Neural cell (in vitro differentiated cells): ENCODE measurements around the gene PDK1. TPM values are rescaled to one million over a fixed set of nuclear protein-coding genes. Genes with fewer than 3 reads are reported as not detected.

Experiments
- H2AFZ ChIP-seq: fragments of 200-600, 300-800 bp; sonication (generic), shearing (Covaris generic); 2 replicates; pipeline ENCODE4 v1.6.0; 2014; ENCODE audit warnings: low read depth, mild to moderate bottlenecking, antibody characterized with exemption, low read length, moderate library complexity
- H3F3A ChIP-seq: fragments of 200-600 bp; shearing (Covaris generic); 2 replicates; pipeline ENCODE4 v1.6.1; 2016; ENCODE audit warnings: mild to moderate bottlenecking, moderate library complexity, mixed read lengths, antibody characterized with exemption, low read length; ENCODE audit not compliant: insufficient read depth, poor library complexity, severe bottlenecking
- H3K27ac ChIP-seq: fragments of 200-600, 300-800 bp; sonication (generic), shearing (Covaris generic); 2 replicates; pipeline ENCODE4 v1.5.1; 2014; ENCODE audit warnings: mild to moderate bottlenecking, low read length, moderate library complexity
- H3K27me3 ChIP-seq: fragments of 300-800, 200-600 bp; sonication (generic), shearing (Covaris generic); 2 replicates; pipeline ENCODE4 v1.6.0; 2014; ENCODE audit warnings: mild to moderate bottlenecking, low read depth, low read length, moderate library complexity; ENCODE audit not compliant: insufficient read depth
- H3K36me3 ChIP-seq: fragments of 300-800, 200-600 bp; sonication (generic), shearing (Covaris generic); 2 replicates; pipeline ENCODE4 v1.5.1; 2014; ENCODE audit warnings: mild to moderate bottlenecking, antibody characterized with exemption, low read length, moderate library complexity; ENCODE audit not compliant: insufficient read depth
- H3K4me2 ChIP-seq: fragments of 300-800, 200-600 bp; sonication (generic), shearing (Covaris generic); 2 replicates; pipeline ENCODE4 v1.6.0; 2014; ENCODE audit warnings: mild to moderate bottlenecking, low read length
- H3K4me3 ChIP-seq: fragments of 300-800, 200-600 bp; sonication (generic), shearing (Covaris generic); 2 replicates; pipeline ENCODE4 v1.5.1; 2014; ENCODE audit warnings: mild to moderate bottlenecking, low read length, moderate library complexity
- H3K79me2 ChIP-seq: fragments of 200-600 bp; shearing (Covaris generic); replicated peaks from 2 replicates; pipeline ENCODE4 v1.6.0; 2014; ENCODE audit warnings: mild to moderate bottlenecking, low read length, moderate library complexity; ENCODE audit not compliant: insufficient read depth
- H3K9ac ChIP-seq: fragments of 300-800, 200-600 bp; sonication (generic), shearing (Covaris generic); 2 replicates; pipeline ENCODE4 v1.6.1; 2016; ENCODE audit warnings: mild to moderate bottlenecking, low read length, mixed read lengths
- H3K9me2 ChIP-seq: fragments of 200-600 bp; shearing (Covaris generic); 2 replicates; pipeline ENCODE4 v1.6.1; 2016; ENCODE audit warnings: mild to moderate bottlenecking, low read length, mixed read lengths; ENCODE audit not compliant: insufficient read depth
- H3K9me3 ChIP-seq: fragments of 200-600, 300-800 bp; sonication (generic), shearing (Covaris generic); 2 replicates; pipeline ENCODE4 v1.6.1; 2016; ENCODE audit warnings: mild to moderate bottlenecking, mixed run types, low read length, moderate library complexity, mixed read lengths
- H4K20me1 ChIP-seq: fragments of 200-600 bp; shearing (Covaris generic); 2 replicates; pipeline ENCODE4 v1.6.1; 2016; ENCODE audit warnings: mild to moderate bottlenecking, mixed run types; ENCODE audit not compliant: insufficient read depth
- EP300 ChIP-seq: fragments of 450-650 bp; conservative IDR thresholded peaks from 2 replicates; pipeline ENCODE4 v1.6.1; 2014; ENCODE audit warnings: antibody characterized with exemption, mild to moderate bottlenecking, moderate library complexity; ENCODE audit not compliant: poor library complexity, severe bottlenecking
- MXI1 ChIP-seq: fragments of 450-650 bp; conservative IDR thresholded peaks from 2 replicates; pipeline ENCODE4 v1.6.1; 2014; ENCODE audit warnings: antibody characterized with exemption, mild to moderate bottlenecking; ENCODE audit not compliant: poor library complexity, severe bottlenecking
- POLR2AphosphoS5 ChIP-seq: IDR thresholded peaks from 2 replicates; pipeline ENCODE4 v1.6.1; 2012
- RAD21 ChIP-seq: fragments of 450-650 bp; conservative IDR thresholded peaks from 2 replicates; pipeline ENCODE4 v1.6.1; 2014; ENCODE audit warnings: antibody characterized with exemption, mild to moderate bottlenecking, moderate library complexity
- SMC3 ChIP-seq: fragments of 450-650 bp; conservative IDR thresholded peaks from 2 replicates; pipeline ENCODE4 v1.6.1; 2014; ENCODE audit warnings: antibody characterized with exemption, mild to moderate bottlenecking, moderate library complexity; ENCODE audit not compliant: poor library complexity
- TAF1 ChIP-seq: IDR thresholded peaks from 2 replicates; pipeline ENCODE4 v1.6.1; 2012; ENCODE audit warnings: low read depth
- polyA minus RNA-seq: library from RNA; depleted of rRNA, polyadenylated mRNA; stranded (reverse); fragments of >200 nt; gene quantifications from 2 replicates; pipeline ENCODE4 v1.2.3, GENCODE V29; 2014
- polyA plus RNA-seq: library from polyadenylated mRNA; depleted of rRNA; stranded (reverse); fragments of >200 nt; gene quantifications from 2 replicates; pipeline ENCODE4 v1.2.3, GENCODE V29; 2014
- TF ChIP-seq, protein P1 (sequence below): fragments of 450-650 bp; IDR thresholded peaks from 2 replicates; pipeline ENCODE4 v1.5.1; 2014; ENCODE audit warnings: antibody characterized with exemption, mild to moderate bottlenecking, moderate library complexity; ENCODE audit not compliant: poor library complexity, severe bottlenecking
- TF ChIP-seq, protein P2 (sequence below): IDR thresholded peaks from 2 replicates; pipeline ENCODE4 v1.6.1; 2012; ENCODE audit warnings: borderline replicate concordance

The PDK1 gene
- 10.8 and 19.3 TPM in 2 replicates for polyA plus RNA-seq
- polyA minus RNA-seq, result 14.6 and 21.5 TPM in 2 replicates

DNA sequence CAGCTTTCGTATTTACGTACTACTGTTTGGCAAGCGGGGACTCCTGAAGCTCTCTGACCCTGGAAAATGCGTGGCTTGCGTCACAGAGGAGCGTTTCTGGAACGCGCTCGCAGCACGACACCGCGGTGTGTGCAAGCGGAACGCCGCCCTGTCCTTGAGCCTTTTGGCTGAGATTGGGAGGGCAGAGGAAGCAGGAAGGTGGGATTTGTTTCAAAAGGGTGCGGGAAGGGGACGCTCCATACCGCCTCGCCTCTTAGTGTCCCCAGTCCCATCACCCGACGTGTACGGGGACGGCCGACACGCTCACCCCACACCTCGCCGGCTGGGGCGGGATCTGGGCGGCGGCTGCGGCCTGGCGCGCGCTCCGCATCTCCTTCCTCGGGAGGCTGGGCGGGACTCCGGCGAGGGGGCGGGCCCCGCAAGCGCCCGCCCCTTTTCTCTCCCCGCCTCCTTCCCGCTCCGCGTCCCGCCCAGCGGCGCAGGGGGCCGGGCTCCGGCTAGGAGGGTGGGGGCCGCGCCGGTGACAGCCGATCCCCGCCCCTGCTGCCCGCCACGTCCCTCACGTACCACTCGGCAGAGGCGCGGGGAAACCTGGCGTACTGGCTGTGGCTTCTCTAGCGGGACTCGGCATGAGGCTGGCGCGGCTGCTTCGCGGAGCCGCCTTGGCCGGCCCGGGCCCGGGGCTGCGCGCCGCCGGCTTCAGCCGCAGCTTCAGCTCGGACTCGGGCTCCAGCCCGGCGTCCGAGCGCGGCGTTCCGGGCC is at the start of gene PDK1:
Gene PDK1, plus strand, starts transcription at position 569 of the 762 bp plus-strand sequence. Its CDS starts 61 bp downstream, at position 630.
- H3F3A ChIP-seq, result no peaks in the 10 kb centered on the region
- H3K4me3 ChIP-seq, result peak within 1 kb of the TSS; percentile 88
- no peaks in the 10 kb centered on the region for H3K9me2 ChIP-seq
- H3K27ac ChIP-seq, result peak within 1 kb of the TSS; percentile 47
- peak within 1 kb of the TSS; percentile 83 for H2AFZ ChIP-seq
- no peaks in the 10 kb centered on the region for H3K27me3 ChIP-seq
- no peaks in the 10 kb centered on the region for H4K20me1 ChIP-seq
- TF ChIP-seq SMC3, result peak; percentile 12
- TF ChIP-seq EP300, result peak; percentile 35
- peak; percentile 10 for TF ChIP-seq RAD21
- peak; percentile 26 for TF ChIP-seq TAF1
- TF ChIP-seq, protein P1, sequence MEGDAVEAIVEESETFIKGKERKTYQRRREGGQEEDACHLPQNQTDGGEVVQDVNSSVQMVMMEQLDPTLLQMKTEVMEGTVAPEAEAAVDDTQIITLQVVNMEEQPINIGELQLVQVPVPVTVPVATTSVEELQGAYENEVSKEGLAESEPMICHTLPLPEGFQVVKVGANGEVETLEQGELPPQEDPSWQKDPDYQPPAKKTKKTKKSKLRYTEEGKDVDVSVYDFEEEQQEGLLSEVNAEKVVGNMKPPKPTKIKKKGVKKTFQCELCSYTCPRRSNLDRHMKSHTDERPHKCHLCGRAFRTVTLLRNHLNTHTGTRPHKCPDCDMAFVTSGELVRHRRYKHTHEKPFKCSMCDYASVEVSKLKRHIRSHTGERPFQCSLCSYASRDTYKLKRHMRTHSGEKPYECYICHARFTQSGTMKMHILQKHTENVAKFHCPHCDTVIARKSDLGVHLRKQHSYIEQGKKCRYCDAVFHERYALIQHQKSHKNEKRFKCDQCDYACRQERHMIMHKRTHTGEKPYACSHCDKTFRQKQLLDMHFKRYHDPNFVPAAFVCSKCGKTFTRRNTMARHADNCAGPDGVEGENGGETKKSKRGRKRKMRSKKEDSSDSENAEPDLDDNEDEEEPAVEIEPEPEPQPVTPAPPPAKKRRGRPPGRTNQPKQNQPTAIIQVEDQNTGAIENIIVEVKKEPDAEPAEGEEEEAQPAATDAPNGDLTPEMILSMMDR, result no peak
- peak; percentile 82 for TF ChIP-seq POLR2AphosphoS5
- H3K9ac ChIP-seq, result peak within 1 kb of the TSS; percentile 73
- H3K36me3 ChIP-seq, result no peaks in the 10 kb centered on the region
- H3K9me3 ChIP-seq, result no peaks in the 10 kb centered on the region
- peak within 1 kb of the TSS; percentile 69 for H3K4me2 ChIP-seq
- no peaks in the 10 kb centered on the region for H3K79me2 ChIP-seq

DNA sequence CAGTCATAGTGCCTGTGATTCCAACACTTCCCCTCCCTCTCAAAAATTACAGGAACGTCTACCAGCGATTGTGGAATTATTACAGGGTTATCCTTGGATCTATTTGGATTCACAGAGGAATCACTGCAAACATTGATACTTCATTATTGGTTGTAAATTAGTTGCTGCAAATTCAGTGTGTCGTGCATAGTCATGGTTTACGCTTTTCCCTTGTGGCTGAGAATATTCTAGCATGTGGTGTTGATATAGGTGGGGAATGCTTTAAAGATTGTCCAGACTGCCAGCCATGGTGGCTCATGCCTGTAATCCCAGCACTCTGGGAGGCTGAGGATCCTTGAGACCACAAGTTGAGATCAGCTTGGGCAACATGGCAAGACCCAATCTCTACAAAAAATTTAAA is 48.7 kb upstream of the PDK1 start:
- TF ChIP-seq, protein P1, result no peak
- TF ChIP-seq, protein P2, sequence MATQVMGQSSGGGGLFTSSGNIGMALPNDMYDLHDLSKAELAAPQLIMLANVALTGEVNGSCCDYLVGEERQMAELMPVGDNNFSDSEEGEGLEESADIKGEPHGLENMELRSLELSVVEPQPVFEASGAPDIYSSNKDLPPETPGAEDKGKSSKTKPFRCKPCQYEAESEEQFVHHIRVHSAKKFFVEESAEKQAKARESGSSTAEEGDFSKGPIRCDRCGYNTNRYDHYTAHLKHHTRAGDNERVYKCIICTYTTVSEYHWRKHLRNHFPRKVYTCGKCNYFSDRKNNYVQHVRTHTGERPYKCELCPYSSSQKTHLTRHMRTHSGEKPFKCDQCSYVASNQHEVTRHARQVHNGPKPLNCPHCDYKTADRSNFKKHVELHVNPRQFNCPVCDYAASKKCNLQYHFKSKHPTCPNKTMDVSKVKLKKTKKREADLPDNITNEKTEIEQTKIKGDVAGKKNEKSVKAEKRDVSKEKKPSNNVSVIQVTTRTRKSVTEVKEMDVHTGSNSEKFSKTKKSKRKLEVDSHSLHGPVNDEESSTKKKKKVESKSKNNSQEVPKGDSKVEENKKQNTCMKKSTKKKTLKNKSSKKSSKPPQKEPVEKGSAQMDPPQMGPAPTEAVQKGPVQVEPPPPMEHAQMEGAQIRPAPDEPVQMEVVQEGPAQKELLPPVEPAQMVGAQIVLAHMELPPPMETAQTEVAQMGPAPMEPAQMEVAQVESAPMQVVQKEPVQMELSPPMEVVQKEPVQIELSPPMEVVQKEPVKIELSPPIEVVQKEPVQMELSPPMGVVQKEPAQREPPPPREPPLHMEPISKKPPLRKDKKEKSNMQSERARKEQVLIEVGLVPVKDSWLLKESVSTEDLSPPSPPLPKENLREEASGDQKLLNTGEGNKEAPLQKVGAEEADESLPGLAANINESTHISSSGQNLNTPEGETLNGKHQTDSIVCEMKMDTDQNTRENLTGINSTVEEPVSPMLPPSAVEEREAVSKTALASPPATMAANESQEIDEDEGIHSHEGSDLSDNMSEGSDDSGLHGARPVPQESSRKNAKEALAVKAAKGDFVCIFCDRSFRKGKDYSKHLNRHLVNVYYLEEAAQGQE, result no peak
- TF ChIP-seq MXI1, result no peak
- Histone ChIP-seq H3K9me3 (no peaks in the 10 kb centered on the region), H3K9me2 (no peaks in the 10 kb centered on the region), H3K27ac (no peak overlapping the region), H3K79me2 (no peaks in the 10 kb centered on the region), H4K20me1 (no peaks in the 10 kb centered on the region), H3K36me3 (no peaks in the 10 kb centered on the region), H3K27me3 (no peaks in the 10 kb centered on the region), H3F3A (no peaks in the 10 kb centered on the region), H2AFZ (no peak overlapping the region), H3K9ac (no peak overlapping the region), H3K4me2 (no peak overlapping the region), H3K4me3 (no peak overlapping the region)
